GM20431 (cell line): ENCODE data around the gene PARD3B.

Source experiments
- in situ Hi-C: fragments of 300-500 bp; cut with MseI, MboI; formaldehyde crosslinking; loops from one replicate; pipeline ENCODE4 v1.15.0; 2020; ENCODE audit warnings: low sequenced_read_pairs; ENCODE audit not compliant: unreplicated experiment

Gene PARD3B

GRCh38 chr2:204583773-204584172 is 38.5 kb downstream of the PARD3B start:
- in situ Hi-C loops, result no loop called here

- in situ Hi-C loops, result no loop called here
Measured at GRCh38 chr2:204585930-204586329, 40.7 kb downstream of the PARD3B start.

DNA sequence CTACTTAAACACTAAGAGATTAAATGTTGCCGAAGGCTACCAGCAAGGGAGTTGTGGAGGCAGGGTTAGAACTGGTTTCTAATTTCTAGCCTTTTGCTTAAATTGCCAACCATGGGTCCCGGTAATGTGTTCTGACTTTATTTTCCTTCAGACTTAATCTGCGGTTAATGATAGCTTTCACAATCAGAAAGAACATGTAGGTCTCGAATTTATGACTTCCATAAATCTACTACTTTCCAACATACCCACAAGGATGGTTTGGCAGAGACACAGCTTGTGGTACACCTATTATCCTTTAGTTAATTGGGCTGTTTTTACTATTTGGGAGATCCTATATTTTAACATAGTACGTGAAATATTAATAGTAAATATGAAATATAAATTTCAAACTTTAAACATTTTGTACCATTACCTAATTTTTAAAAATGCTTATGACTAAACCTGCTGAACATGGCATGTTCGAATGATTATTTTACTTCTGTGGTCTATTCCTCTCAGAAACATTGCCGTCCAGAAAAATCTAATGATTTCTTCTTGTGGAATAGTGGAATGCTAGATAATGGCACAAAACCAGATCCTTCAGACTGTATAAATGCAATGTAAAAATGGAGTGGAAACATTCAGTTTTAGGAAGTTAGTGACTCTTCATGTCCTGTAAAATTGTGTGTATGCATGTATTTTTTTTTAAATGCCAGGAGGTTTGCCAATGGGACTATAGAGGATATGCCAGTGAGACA is 41.3 kb downstream of the PARD3B start:
- in situ Hi-C loops, result no loop called here

DNA sequence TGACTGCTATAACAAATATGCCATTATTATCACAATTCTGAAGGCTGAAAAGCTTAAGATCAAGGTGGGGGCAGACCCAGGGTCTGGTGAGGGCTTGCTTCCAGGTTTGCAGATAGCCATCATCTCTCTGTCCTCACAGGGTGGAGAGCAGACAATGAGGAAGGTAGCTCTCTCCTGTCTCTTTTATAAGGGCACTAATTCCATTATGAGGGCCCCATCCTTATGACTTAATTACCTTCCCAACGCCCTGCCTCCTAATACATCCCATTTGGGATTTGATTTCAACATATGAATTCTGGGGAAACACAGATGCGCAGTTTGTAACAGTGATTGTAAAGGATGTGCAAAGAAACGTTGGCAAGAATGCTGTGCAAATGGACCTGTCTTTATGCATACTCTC is 44.8 kb downstream of the PARD3B start:
- in situ Hi-C loops, result no loop called here

DNA sequence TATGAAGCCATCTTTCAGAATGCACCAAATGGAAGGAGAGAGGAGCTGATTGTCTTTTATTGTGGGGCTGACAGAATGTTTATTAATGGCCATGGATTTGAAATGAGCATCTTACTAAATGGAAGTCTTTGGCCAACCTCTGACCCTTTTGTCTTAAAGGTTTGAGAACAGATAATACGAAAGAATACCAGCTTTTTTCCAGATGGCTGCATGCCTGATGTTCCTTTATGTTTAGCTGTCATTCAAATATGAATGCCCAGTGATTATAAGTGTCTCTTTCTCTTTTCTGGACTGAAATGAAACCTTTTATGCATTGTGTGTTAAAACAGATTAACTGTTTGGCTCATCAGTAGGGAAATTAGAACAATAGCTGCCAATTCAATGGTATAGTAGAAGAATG is 46.0 kb downstream of the PARD3B start:
- in situ Hi-C loops, result no loop called here

DNA sequence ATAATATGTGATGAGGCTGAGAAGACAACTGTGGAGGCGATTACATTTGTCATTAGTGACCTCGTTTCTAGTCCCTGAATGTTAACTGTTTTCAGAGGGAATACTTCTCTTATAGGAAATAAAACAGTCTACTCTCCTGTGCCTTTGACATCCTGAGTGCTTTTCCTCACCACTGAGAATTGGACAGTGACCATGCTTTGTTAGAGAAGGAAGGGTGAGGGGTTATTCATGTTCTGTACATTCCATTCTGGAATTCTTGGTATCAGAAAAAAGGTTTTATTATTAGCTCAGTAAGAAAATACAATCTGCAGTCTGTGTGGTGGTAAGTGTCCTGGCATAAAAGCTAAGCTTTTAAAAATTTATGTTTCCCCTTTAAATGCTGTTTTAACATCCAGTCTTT is 58.8 kb downstream of the PARD3B start:
- in situ Hi-C loops, result no loop called here

GRCh38 chr2:204608237-204608939 is 63.1 kb downstream of the PARD3B start:
- in situ Hi-C loops, result no loop called here

GRCh38 chr2:204611017-204611631 is 65.8 kb downstream of the PARD3B start:
- in situ Hi-C loops, result no loop called here

GRCh38 chr2:204611764-204612163 is 66.5 kb downstream of the PARD3B start:
- in situ Hi-C loops, result no loop called here

DNA sequence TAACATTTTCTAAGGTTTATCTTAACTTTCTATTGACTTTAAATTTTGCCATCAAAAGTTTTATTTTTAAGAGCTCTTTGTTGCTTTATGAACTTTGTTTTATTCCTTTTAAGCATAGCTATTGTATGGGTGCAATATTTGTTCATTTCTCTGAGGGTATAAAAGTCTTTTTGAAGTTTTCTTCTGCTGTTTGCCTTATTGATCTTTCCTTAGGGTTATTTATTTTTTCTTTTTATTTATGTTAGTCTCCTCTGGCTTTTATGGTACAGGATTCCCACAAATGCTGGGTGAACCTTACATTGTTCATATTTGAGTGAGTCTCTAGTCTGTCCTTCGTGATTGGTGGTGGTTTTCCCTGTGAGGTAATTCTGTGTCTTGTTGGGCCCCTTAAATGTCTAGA is 68.4 kb downstream of the PARD3B start:
- in situ Hi-C loops, result no loop called here

DNA sequence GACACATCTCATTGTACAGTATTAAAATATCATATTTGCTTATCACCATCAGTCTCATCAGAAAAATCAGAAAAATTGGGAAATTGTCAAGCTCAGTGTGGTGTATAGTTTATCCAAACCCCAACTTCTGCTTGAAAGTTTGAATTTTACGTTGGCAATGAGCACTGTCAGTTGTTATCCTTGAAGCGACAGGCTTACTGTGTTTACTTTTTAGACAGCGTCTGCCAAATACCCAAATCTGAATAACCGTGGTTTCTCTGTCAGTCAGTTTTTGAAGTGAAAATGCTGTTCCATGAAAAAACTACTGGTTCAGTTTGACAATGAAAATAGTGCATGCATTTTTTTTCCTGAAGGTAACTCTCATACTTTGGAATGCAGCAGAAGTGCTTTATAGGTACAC is 70.2 kb downstream of the PARD3B start:
- in situ Hi-C loops, result no loop called here

DNA sequence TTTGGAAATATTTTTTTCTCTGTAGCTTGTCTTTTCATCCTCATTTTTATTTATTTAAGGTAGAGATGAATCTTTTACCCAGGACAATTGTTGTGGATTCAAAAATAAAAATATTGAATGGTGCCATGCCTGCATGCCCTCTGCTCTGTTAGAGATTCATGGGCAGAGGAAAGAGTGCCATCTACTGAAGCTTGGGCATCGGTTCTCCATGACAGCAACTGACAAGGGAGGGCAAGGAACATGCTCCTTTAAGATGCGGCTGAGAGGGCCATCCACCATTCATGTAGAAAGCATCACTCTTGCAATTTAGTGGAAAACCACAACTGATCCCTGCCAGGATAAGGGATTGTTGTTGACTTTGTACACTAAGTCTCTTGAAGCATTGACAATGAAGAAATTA is 79.9 kb downstream of the PARD3B start:
- in situ Hi-C loops, result no loop called here

DNA sequence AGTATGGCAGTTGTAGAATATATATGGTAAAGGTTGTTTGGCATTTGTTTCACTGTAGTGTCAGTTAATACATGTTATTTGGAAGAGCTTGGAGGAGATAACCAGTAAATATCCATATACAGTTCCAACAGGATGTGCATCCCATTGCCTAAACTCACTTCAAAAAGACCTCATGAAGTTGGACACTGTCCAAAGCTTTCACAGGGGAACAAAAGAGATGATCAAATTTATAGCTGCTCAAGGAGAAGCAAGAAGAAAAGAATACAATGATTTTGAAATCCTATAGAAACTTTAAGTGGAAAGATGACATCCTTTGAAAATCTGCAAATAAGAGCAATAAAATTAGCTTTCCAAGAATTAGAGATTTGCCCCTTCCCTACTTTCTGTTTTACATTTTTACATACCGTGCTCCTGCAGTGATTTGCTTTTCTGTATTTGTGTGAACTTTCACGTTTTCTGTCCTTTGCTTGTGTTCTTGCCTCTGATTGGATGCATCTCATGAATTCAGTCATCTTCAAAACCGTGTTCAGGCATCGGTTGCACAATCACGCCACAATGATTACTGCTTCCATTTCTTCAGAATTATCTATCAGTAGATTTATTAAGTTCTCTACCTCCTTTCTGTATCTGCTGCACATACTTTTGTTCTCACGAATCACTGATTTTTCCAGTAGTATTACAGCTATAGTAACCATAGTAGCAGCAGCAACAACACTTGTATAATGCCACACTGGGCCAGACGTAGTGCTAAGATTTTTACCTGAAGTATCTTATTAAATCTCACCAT is 83.8 kb downstream of the PARD3B start:
- in situ Hi-C loops, result no loop called here

DNA sequence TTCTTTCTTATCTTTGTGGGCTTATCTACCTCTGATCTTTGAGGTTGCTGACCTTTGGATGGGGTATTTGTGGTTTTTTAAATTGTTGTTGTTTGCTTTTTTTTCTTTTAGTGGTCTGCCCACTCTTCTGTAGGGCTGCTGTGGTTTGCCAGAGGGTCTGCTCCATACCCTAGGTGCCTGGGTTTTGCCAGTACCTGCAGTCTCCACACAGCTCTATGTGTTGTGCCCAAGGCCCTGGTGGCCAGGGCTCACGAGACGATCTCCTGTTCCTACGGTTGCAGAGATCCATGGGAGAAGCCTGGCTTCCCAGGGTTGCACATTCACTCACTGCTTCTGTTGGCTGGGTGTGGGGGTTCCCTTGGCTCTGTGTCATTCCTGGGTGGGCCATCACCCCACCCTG is 87.1 kb downstream of the PARD3B start:
- in situ Hi-C loops, result no loop called here

DNA sequence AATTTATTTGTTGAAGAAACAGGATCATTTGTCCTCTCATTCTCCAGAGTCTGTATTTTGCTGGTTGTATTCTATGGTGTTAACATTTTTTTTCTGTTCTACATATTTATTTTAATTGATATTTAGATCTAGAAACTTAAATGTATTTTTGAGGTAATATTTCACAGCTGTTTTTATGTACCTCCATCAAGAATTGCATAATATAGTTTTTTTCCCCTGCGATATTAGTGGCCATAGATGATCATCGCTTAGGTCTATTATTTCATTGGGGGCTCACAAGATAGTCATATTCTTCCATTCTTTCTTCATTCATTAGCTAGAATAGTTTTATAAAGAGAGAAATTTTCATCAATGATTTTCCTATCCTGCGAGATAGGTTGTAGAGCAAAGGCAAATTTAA is 89.3 kb downstream of the PARD3B start:
- in situ Hi-C loops, result no loop called here

GRCh38 chr2:204635478-204635877 is 90.2 kb downstream of the PARD3B start:
- in situ Hi-C loops, result no loop called here

- in situ Hi-C loops, result no loop called here
Measured at GRCh38 chr2:204638471-204639194, 93.4 kb downstream of the PARD3B start.

GRCh38 chr2:204643326-204643725 is 98.1 kb downstream of the PARD3B start:
- in situ Hi-C loops, result no loop called here

DNA sequence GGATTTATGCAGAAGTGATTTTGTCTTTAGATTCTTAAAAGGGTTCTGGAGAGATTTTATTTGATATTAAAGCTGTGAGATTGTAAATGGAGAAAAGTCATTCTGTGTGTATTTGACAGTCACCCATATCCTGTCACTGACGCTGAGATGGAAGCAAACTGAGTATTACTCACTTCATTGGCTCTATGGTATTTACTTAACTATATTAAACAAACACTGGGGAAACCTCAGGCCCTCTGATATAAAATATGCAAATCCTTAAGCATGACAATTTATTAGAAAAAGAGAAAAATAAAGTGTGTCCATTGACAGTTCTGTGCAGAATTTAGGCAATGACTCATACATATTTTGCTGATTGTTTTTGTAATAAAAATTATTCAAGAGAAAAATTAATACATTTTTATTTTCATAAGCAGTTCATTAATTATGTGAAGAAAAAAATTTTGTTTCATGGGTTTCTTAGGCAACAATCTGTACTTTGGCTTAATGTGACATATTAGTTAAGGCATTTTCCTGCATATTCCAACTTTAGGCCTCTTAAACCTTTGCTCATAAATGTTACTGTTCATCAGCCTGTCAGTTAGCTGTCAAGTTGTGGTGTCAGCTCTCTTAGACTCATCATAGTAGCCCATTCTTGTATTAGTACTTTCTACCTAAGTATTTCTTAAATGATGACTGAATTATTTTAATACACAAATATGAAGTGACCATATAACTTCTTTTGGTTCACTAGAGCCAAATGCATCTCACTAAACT is 99.9 kb downstream of the PARD3B start:
- in situ Hi-C loops, result no loop called here
